B cell (primary cell): ENCODE results near the gene TUBA1A. TPM values are rescaled to one million over a fixed set of nuclear protein-coding genes. Genes with fewer than 3 reads are reported as not detected.
"Not testable (repeated sequence)": the region's sequence is repeated elsewhere in the genome, so short reads cannot be mapped to it uniquely, and the experiment has no call there.

Source experiments
- ATAC-seq: fragments of 200-7000 bp; cut with Tn5 transposase; one replicate; pipeline ENCODE4 v1.10.0; 2021; ENCODE audit warnings: low read depth, mild to moderate bottlenecking, moderate number of reproducible peaks, moderate library complexity
- CTCF ChIA-PET: fragments of 350-600 bp; sonication (Branson Sonifier 250); formaldehyde crosslinking; loops from one replicate; lab custom pipeline; 2021; ENCODE audit warnings: antibody characterized with exemption, inconsistent platforms; lab: Charles Lee
- POLR2A ChIA-PET: fragments of 350-600 bp; sonication (Branson Sonifier 250); formaldehyde crosslinking; loops from one replicate; lab custom pipeline; 2021; ENCODE audit warnings: antibody characterized with exemption; lab: Charles Lee
- DNase-seq: peaks from one replicate; pipeline ENCODE4 v3.0.0; 2013
- H2AFZ ChIP-seq: 2 replicates; pipeline ENCODE4 v1.6.1; 2012; ENCODE audit warnings: mild to moderate bottlenecking, low read depth, low read length; ENCODE audit not compliant: insufficient read depth, poor library complexity, severe bottlenecking
- H3K27ac ChIP-seq, 2 donors: 1 replicate in 1 of 2; 2 replicates in 1 of 2; pipeline ENCODE4 v1.5.1; 2012 to 2013; ENCODE audit warnings: low read length in 2 of 2, mild to moderate bottlenecking in 2 of 2, moderate library complexity in 1 of 2
- H3K27me3 ChIP-seq, 4 experiments: fragments of 200-600 bp in 1 of 4; sonication (generic) in 1 of 4; replicated peaks in 1 of 4; 1 replicate in 2 of 4; 2 replicates in 2 of 4; pipeline versions ENCODE4 v1.6.1 to v1.7.0; 2013 to 2016; ENCODE audit warnings: low read length in 3 of 4, mild to moderate bottlenecking in 2 of 4, mixed read lengths in 1 of 4, moderate library complexity in 1 of 4; ENCODE audit not compliant: insufficient read depth in 4 of 4, control insufficient read depth in 3 of 4; ENCODE audit errors: control extremely low read depth in 1 of 4
- H3K36me3 ChIP-seq, 2 experiments: replicated peaks in 1 of 2; 1 replicate in 1 of 2; 2 replicates in 1 of 2; pipeline versions ENCODE4 v1.6.1 to v1.7.1; 2013; ENCODE audit warnings: low read length in 1 of 2; ENCODE audit not compliant: insufficient read depth in 2 of 2, control insufficient read depth in 1 of 2; ENCODE audit errors: control extremely low read depth in 1 of 2, extremely low read depth in 1 of 2
- H3K4me1 ChIP-seq, 2 donors: fragments of 200-600 bp in 1 of 2; sonication (generic) in 1 of 2; 1 replicate in 1 of 2; 2 replicates in 1 of 2; pipeline versions ENCODE4 v1.5.1 to v1.6.1; 2013 to 2017; ENCODE audit warnings: low read length in 2 of 2; ENCODE audit not compliant: control insufficient read depth in 2 of 2, insufficient read depth in 2 of 2
- H3K4me2 ChIP-seq: replicated peaks from 2 replicates; pipeline ENCODE3; 2012; ENCODE audit warnings: mild to moderate bottlenecking, low read depth, low read length; ENCODE audit not compliant: poor library complexity, severe bottlenecking
- H3K4me3 ChIP-seq, 5 experiments: fragments of 200-600 bp in 1 of 5; sonication (generic) in 1 of 5; 1 replicate in 3 of 5; 2 replicates in 2 of 5; pipeline versions ENCODE4 v1.5.1 to v1.7.0; 2011 to 2016; ENCODE audit warnings: low read length in 4 of 5, mild to moderate bottlenecking in 4 of 5, low read depth in 2 of 5, control low read depth in 1 of 5, moderate library complexity in 1 of 5; ENCODE audit not compliant: insufficient read depth in 1 of 5; ENCODE audit errors: control extremely low read depth in 1 of 5, extremely low read depth in 1 of 5
- H3K79me2 ChIP-seq: fragments of 200-600 bp; sonication (generic); one replicate; pipeline ENCODE4 v1.6.0; 2016; ENCODE audit warnings: low read length; ENCODE audit not compliant: control insufficient read depth, insufficient read depth
- H3K9ac ChIP-seq: fragments of 200-600 bp; sonication (generic); 2 replicates; pipeline ENCODE4 v1.6.1; 2017; ENCODE audit warnings: mild to moderate bottlenecking, low read length, moderate library complexity
- H3K9me3 ChIP-seq, 3 donors: one replicate each; pipeline versions ENCODE4 v1.6.1 to v1.7.1; 2013; ENCODE audit warnings: low read length in 2 of 3; ENCODE audit not compliant: control insufficient read depth in 2 of 3, insufficient read depth in 1 of 3; ENCODE audit errors: control extremely low read depth in 1 of 3
- H4K20me1 ChIP-seq: 2 replicates; pipeline ENCODE4 v1.6.0; 2012; ENCODE audit warnings: mild to moderate bottlenecking, low read length; ENCODE audit not compliant: insufficient read depth, control insufficient read depth, poor library complexity, severe bottlenecking
- H3K27ac Mint-ChIP-seq: one replicate; pipeline ENCODE4 v1.8.0; 2021; ENCODE audit warnings: mixed read lengths
- H3K27me3 Mint-ChIP-seq: one replicate; pipeline ENCODE4 v1.8.0; 2021; ENCODE audit warnings: mixed read lengths
- H3K4me1 Mint-ChIP-seq: one replicate; pipeline ENCODE4 v1.8.0; 2021; ENCODE audit warnings: mixed read lengths
- H3K4me3 Mint-ChIP-seq: one replicate; pipeline ENCODE4 v1.8.0; 2021; ENCODE audit warnings: mixed read lengths
- H3K9me3 Mint-ChIP-seq: one replicate; pipeline ENCODE4 v1.8.0; 2022; ENCODE audit warnings: mixed read lengths; ENCODE audit not compliant: insufficient read depth
- EZH2 ChIP-seq: IDR thresholded peaks from 2 replicates; pipeline ENCODE4 v1.6.1; 2012; ENCODE audit warnings: borderline replicate concordance, low read depth, mild to moderate bottlenecking, moderate library complexity, low read length; ENCODE audit not compliant: insufficient read depth, poor library complexity, severe bottlenecking
- WGBS: methylation state at CpG from one replicate; pipeline ENCODE4 v1.1.5; 2013; ENCODE audit warnings: missing lambda C conversion rate; ENCODE audit not compliant: insufficient coverage; 5-methylcytosine and 5-hydroxymethylcytosine counted together
- intact Hi-C: fragments of 100-400 bp; cut with micrococcal nuclease; formaldehyde crosslinking; loops from one replicate; pipeline ENCODE4 v1.10.0; 2022
- polyA plus RNA-seq: library from polyadenylated mRNA; depleted of rRNA; stranded (reverse); fragments of >200 nt; gene quantifications from 2 replicates; pipeline ENCODE4 v1.2.3, GENCODE V29; 2012
- total RNA-seq, 2 donors: library from RNA; stranded (reverse); fragments of 120-200 nt in 1 of 2; gene quantifications; 1 replicate in 1 of 2; 2 replicates in 1 of 2; pipeline versions ENCODE4 v1.2.3 to v1.2.4, GENCODE V29; 2013 to 2022
- TF ChIP-seq, protein P1 (sequence below): fragments of 200-600 bp; IDR thresholded peaks from one replicate; pipeline ENCODE4 v1.8.0; 2022; ENCODE audit warnings: antibody characterized with exemption, mild to moderate bottlenecking

The TUBA1A gene
- total and polyA plus RNA-seq, 2 donors (not counting 1 experiment from before 2014, with no cell fraction given), result 137 to 880 TPM

DNA sequence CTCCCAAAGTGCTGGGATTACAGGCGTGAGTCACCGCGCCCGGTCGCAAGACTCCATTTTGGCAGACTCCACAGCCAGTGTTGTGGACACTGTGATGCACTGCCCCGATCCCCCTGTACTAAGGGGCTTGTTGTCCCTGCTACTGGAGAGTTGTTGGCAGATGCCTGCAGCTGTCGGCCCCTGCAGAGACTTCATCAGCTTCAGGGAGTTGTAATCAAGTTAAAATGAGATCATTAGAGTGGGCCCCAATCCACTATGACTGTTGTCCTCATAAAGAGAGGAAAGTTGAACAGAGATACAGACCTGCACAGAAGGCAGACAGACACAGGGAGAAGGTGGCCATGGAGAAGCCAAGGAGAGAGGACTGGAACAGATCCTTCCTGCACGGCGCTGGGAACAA lies 23.7 kb upstream of the TUBA1A start:
- Mint-ChIP-seq H3K4me3 (no peak overlapping the region), H3K4me1 (no peaks in the 10 kb centered on the region), H3K27me3 (peaks cover 14% of the 10 kb centered on the region), H3K27ac (no peak overlapping the region), H3K9me3 (no peaks in the 10 kb centered on the region)
- Histone ChIP-seq H3K27me3 (no peaks in the 10 kb centered on the region), H3K27ac (no peak overlapping the region), H3K4me2 (no peak overlapping the region), H3K9ac (no peak overlapping the region), H3K79me2 (no peaks in the 10 kb centered on the region), H3K9me3 (no peaks in the 10 kb centered on the region), H4K20me1 (no peaks in the 10 kb centered on the region), H3K4me3 (no peak overlapping the region), H3K4me1 (no peaks in the 10 kb centered on the region), H3K36me3 (no peaks in the 10 kb centered on the region), H2AFZ (no peak overlapping the region)
- intact Hi-C loops, result no loop called here
- TF ChIP-seq, protein P1, sequence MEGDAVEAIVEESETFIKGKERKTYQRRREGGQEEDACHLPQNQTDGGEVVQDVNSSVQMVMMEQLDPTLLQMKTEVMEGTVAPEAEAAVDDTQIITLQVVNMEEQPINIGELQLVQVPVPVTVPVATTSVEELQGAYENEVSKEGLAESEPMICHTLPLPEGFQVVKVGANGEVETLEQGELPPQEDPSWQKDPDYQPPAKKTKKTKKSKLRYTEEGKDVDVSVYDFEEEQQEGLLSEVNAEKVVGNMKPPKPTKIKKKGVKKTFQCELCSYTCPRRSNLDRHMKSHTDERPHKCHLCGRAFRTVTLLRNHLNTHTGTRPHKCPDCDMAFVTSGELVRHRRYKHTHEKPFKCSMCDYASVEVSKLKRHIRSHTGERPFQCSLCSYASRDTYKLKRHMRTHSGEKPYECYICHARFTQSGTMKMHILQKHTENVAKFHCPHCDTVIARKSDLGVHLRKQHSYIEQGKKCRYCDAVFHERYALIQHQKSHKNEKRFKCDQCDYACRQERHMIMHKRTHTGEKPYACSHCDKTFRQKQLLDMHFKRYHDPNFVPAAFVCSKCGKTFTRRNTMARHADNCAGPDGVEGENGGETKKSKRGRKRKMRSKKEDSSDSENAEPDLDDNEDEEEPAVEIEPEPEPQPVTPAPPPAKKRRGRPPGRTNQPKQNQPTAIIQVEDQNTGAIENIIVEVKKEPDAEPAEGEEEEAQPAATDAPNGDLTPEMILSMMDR, result no peak
- no peak for TF ChIP-seq EZH2
- ATAC-seq (no peak), DNase-seq (no peak)
- CTCF ChIA-PET, result no interaction called here
- WGBS, result 92% methylated on average over 9 of the region's 9 CpGs
- POLR2A ChIA-PET, result no interaction called here

DNA sequence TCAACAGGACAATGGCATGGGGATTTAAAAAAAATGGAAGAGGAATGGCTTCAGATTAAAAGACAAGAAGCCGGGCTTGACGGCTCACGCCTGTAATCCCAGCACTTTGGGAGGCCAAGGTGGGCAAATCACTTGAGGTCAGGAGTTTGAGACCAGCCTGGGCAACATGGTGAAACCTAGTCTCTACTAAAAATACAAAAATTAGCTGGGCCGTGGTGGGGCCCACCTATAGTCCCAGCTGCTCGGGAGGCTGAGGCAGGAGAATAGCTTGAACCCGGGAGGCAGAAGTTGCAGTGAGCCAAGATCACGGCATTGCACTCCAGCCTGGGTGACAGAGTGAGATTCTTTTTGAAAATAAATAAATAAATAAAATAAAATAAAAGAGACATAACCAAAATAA lies 21.8 kb upstream of the TUBA1A start:
- H3K27me3 ChIP-seq, H3K9me3 ChIP-seq, ATAC-seq, H3K36me3 ChIP-seq, H3K27ac Mint-ChIP-seq, H2AFZ ChIP-seq, H3K4me3 ChIP-seq, POLR2A ChIA-PET, H3K27ac ChIP-seq, H3K9ac ChIP-seq, intact Hi-C loops, H3K4me3 Mint-ChIP-seq, H3K4me1 Mint-ChIP-seq, H3K9me3 Mint-ChIP-seq, DNase-seq, H4K20me1 ChIP-seq, H3K4me1 ChIP-seq, H3K4me2 ChIP-seq, CTCF ChIA-PET, H3K79me2 ChIP-seq: not testable (repeated sequence)
- peaks cover 14% of the 10 kb centered on the region for H3K27me3 Mint-ChIP-seq
- WGBS, result 100% methylated on average over 5 of the region's 7 CpGs
